Tibial artery (tissue), 4 donors: ENCODE results near the gene LTBR.
A peak's percentile ranks its signal among the peaks of the same experiment; 100 is the strongest.

Experiments
- DNase-seq, 2 donors: peaks; one replicate each; pipeline ENCODE4 v3.0.0-alpha.2; 2019
- H3K27ac ChIP-seq, 2 donors: fragments of 200-600 bp; sonication (generic) in 1 of 2; 1 replicate in 1 of 2; 2 replicates in 1 of 2; pipeline ENCODE4 v1.5.1; 2018 to 2019; ENCODE audit warnings: mild to moderate bottlenecking in 1 of 2
- H3K27me3 ChIP-seq, 2 donors: fragments of 200-600 bp; sonication (generic) in 1 of 2; one replicate each; pipeline versions ENCODE4 v1.5.1 to v1.6.0; 2016 to 2019
- H3K36me3 ChIP-seq, 3 donors: fragments of 200-600 bp; sonication (generic) in 2 of 3; one replicate each; pipeline ENCODE4 v1.5.1; 2016 to 2019; ENCODE audit warnings: mild to moderate bottlenecking in 2 of 3
- H3K4me1 ChIP-seq, 4 donors: fragments of 200-600 bp; sonication (generic) in 2 of 4; 1 replicate in 3 of 4; 2 replicates in 1 of 4; pipeline ENCODE4 v1.5.1; 2016 to 2019
- H3K4me3 ChIP-seq, 2 donors: fragments of 200-600 bp; sonication (generic) in 1 of 2; 1 replicate in 1 of 2; 2 replicates in 1 of 2; pipeline ENCODE4 v1.5.1; 2018 to 2019; ENCODE audit warnings: mild to moderate bottlenecking in 2 of 2
- H3K9me3 ChIP-seq, 3 donors: fragments of 200-600 bp; sonication (generic) in 1 of 3; one replicate each; pipeline ENCODE4 v1.5.1; 2016 to 2019
- intact Hi-C: fragments of 100-400 bp; cut with DNase I; formaldehyde crosslinking; loops from one replicate; pipeline ENCODE4 v1.15.0; 2023; ENCODE audit warnings: low total_unique reads
- TF ChIP-seq, protein P1 (sequence below), 2 experiments: fragments of 200-600 bp in 1 of 2; fragments of 450-650 bp in 1 of 2; IDR thresholded peaks; one replicate each; pipeline ENCODE4 v1.5.1; 2017 to 2019; ENCODE audit warnings: antibody characterized with exemption in 2 of 2, mild to moderate bottlenecking in 1 of 2, moderate library complexity in 1 of 2

The LTBR gene

GRCh38 chr12:6390084-6390799 lies 6.3 kb downstream of the LTBR start:
- TF ChIP-seq, protein P1, sequence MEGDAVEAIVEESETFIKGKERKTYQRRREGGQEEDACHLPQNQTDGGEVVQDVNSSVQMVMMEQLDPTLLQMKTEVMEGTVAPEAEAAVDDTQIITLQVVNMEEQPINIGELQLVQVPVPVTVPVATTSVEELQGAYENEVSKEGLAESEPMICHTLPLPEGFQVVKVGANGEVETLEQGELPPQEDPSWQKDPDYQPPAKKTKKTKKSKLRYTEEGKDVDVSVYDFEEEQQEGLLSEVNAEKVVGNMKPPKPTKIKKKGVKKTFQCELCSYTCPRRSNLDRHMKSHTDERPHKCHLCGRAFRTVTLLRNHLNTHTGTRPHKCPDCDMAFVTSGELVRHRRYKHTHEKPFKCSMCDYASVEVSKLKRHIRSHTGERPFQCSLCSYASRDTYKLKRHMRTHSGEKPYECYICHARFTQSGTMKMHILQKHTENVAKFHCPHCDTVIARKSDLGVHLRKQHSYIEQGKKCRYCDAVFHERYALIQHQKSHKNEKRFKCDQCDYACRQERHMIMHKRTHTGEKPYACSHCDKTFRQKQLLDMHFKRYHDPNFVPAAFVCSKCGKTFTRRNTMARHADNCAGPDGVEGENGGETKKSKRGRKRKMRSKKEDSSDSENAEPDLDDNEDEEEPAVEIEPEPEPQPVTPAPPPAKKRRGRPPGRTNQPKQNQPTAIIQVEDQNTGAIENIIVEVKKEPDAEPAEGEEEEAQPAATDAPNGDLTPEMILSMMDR (IDR thresholded peaks at IDR 0.05), result no peak
- Histone ChIP-seq H3K27ac (no peak overlapping the region), H3K4me3 (no peak overlapping the region), H3K4me1 (peaks cover 0 to 23% (median 14%) of the 10 kb centered on the region in 4 donors), H3K9me3 (no peaks in the 10 kb centered on the region), H3K27me3 (no peaks in the 10 kb centered on the region), H3K36me3 (peaks cover 38 to 71% (median 62%) of the 10 kb centered on the region in 3 donors)
- intact Hi-C loops, result loop anchor here (2.0 kb wide), 1 partner anchor 59 kb away; no protein-coding TSS in a partner anchor
- no peak for DNase-seq

DNA sequence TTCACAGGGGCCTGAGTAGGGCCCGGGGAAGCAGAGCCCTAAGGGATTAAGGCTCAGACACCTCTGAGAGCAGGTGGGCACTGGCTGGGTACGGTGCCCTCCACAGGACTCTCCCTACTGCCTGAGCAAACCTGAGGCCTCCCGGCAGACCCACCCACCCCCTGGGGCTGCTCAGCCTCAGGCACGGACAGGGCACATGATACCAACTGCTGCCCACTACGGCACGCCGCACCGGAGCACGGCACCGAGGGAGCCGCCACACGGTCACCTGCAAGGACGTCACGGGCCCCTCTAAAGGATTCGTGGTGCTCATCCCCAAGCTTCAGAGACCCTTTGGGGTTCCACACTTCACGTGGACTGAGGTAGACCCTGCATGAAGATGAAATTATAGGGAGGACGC lies 7.1 kb downstream of the LTBR start:
- Histone ChIP-seq H3K27me3 (no peaks in the 10 kb centered on the region), H3K4me1 (peaks cover 0 to 18% (median 9%) of the 10 kb centered on the region in 4 donors), H3K36me3 (peaks cover 35 to 68% (median 59%) of the 10 kb centered on the region in 3 donors), H3K9me3 (no peaks in the 10 kb centered on the region), H3K4me3 (no peak overlapping the region), H3K27ac (no peak overlapping the region)
- intact Hi-C loops, result loop anchor here (2.0 kb wide), 1 partner anchor 60 kb away; no protein-coding TSS in a partner anchor
- TF ChIP-seq, protein P1 (IDR thresholded peaks at IDR 0.05), result no peak
- DNase-seq, result no peak

DNA sequence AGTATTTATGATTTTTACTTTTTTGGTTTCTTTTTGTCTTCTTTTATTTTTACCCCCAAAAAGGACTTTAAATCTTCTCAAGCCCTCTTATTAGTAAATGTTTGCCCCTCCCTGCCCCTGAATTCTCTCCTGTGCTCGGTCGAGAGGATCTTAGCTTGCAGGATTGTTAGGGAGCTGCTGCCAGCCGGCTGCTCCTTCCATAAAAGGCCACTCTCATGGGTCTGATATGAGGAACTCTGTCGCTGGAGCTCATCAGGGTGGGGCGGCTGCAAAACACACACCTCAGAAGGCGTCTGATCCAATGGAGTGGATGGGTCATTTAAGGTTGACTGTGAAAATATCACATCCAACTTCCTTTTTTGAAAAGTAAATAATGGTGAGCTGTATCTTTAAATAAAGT lies 8.5 kb downstream of the LTBR start:
- Histone ChIP-seq H3K4me1 (peaks cover 0 to 14% (median 6%) of the 10 kb centered on the region in 4 donors), H3K9me3 (no peaks in the 10 kb centered on the region), H3K36me3 (peaks cover 26 to 54% (median 47%) of the 10 kb centered on the region in 3 donors), H3K27me3 (no peaks in the 10 kb centered on the region), H3K4me3 (no peak overlapping the region), H3K27ac (peak overlapping the region; percentile 28 to 63)
- TF ChIP-seq, protein P1 (IDR thresholded peaks at IDR 0.05), result no peak
- intact Hi-C loops, result no loop called here
- DNase-seq, result no peak

- Histone ChIP-seq H3K4me3 (no peak overlapping the region), H3K9me3 (no peaks in the 10 kb centered on the region), H3K27ac (peak overlapping the region in 1 of 2 donors; percentile 63), H3K36me3 (peaks cover 20 to 47% (median 41%) of the 10 kb centered on the region in 3 donors), H3K27me3 (no peaks in the 10 kb centered on the region), H3K4me1 (peaks cover 0 to 14% (median 6%) of the 10 kb centered on the region in 4 donors)
- no peak for DNase-seq
- intact Hi-C loops, result no loop called here
- TF ChIP-seq, protein P1 (IDR thresholded peaks at IDR 0.05), result no peak
These were observed 9.1 kb downstream of the LTBR start for GRCh38 chr12:6393109-6393508.

DNA sequence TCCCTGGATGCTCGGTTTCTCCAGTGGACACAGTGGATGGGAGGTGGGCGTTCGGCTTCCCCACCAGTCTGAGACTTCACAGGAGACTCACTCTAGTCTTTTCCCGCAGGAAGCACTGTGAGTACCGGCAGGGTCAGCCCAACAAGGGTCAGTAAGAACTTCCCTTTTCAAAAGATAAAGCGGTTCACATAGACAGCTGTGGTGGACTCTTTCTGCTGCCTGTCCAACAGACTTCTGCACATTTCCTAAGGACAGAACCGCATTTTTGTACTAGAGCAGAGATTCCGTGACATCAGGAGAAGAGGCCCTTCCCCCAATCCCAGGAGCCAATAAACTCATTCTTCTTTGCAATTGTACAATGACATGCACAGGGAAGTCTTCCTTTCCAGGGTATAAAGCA lies 10.4 kb downstream of the LTBR start:
- TF ChIP-seq, protein P1 (IDR thresholded peaks at IDR 0.05), result no peak

More for the DNA sequence above, 10.4 kb downstream of the LTBR start:
- no peak for DNase-seq
- no peak overlapping the region for H3K27ac ChIP-seq
- H3K4me1 ChIP-seq, result peaks cover 0 to 14% (median 6%) of the 10 kb centered on the region in 4 donors
- H3K36me3 ChIP-seq, result peaks cover 7 to 35% (median 28%) of the 10 kb centered on the region in 3 donors
- H3K27me3 ChIP-seq, result no peaks in the 10 kb centered on the region
- H3K9me3 ChIP-seq, result no peaks in the 10 kb centered on the region
- intact Hi-C loops, result no loop called here
- H3K4me3 ChIP-seq, result no peak overlapping the region
